Measurements from ENCODE around the gene IL3RA.
"Not testable (repeated sequence)": the region's sequence is repeated elsewhere in the genome, so short reads cannot be mapped to it uniquely, and the experiment has no call there.

- TF ChIP-seq ZNF384, SP1, ELF4 (IDR thresholded peaks at IDR 0.05): not testable (repeated sequence)
These were observed 39.0 kb upstream of the IL3RA start for GRCh38 chrX:1297591-1297990.

Measured in HEK293T (cell line).